Upper lobe of right lung (tissue), 1 donor: ENCODE results near the gene OTOF. TPM values are rescaled to one million over a fixed set of nuclear protein-coding genes. Genes with fewer than 3 reads are reported as not detected.

Experiments used
- ATAC-seq: fragments of 200-7000 bp; cut with Tn5 transposase; one replicate; pipeline ENCODE4 v1.9.1; 2020; ENCODE audit warnings: mild to moderate bottlenecking, moderate library complexity
- DNase-seq: peaks from one replicate; pipeline ENCODE4 v3.0.0-alpha.2; 2020
- H3K27ac ChIP-seq: fragments of 200-600 bp; one replicate; pipeline ENCODE4 v1.8.0; 2022
- H3K27me3 ChIP-seq: fragments of 200-600 bp; one replicate; pipeline ENCODE4 v1.8.0; 2022; ENCODE audit warnings: mild to moderate bottlenecking
- H3K36me3 ChIP-seq: fragments of 200-600 bp; one replicate; pipeline ENCODE4 v1.8.0; 2022
- H3K4me1 ChIP-seq: fragments of 200-600 bp; one replicate; pipeline ENCODE4 v1.8.0; 2022
- H3K4me3 ChIP-seq: fragments of 200-600 bp; one replicate; pipeline ENCODE4 v1.8.0; 2022; ENCODE audit warnings: mild to moderate bottlenecking
- H3K9me3 ChIP-seq: fragments of 200-600 bp; one replicate; pipeline ENCODE4 v1.8.0; 2022
- intact Hi-C: fragments of 100-400 bp; cut with DNase I; formaldehyde crosslinking; loops from one replicate; pipeline ENCODE4 v1.11.0; 2022
- total RNA-seq: library from RNA; stranded (reverse); fragmentation: NEBNext Ultra II Directional; extraction: Animal tissue kit (Norgen Biotek cat#: 25700); gene quantifications from one replicate; pipeline ENCODE4 v1.2.1, GENCODE V29; 2021
- TF ChIP-seq, protein P1 (sequence below): fragments of 200-600 bp; IDR thresholded peaks from one replicate; pipeline ENCODE4 v1.8.0; 2022; ENCODE audit warnings: antibody characterized with exemption
- donor health status: DM: no; HTN: yes; CAD: no; lungs with severe emphysema.

Gene OTOF
- total RNA-seq, 1 donor from 2014 or later: 0.69 TPM

DNA sequence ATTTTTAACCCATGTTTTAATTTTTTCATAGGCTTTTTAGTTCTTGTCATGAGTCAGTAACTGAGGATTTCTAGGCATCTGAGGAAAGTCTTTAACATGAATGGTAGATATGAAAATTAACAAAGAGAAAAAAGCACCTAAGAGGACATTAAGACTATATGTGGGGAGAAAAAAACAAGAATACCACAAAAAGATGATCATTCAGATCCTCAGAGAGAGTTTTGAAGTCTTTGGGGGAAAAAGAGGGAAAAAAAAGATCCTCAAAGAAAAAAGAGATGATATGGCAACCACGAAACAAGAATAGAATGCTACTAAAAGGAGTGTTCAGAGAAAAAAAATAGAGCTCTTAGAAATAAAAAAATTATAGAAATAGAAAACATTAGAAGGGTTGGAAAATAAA lies 68.1 kb downstream of the OTOF start:
- intact Hi-C loops: no loop called here
- H3K9me3 ChIP-seq: no peaks in the 10 kb centered on the region
- no peak for ATAC-seq
- H3K36me3 ChIP-seq: no peaks in the 10 kb centered on the region
- DNase-seq: no peak
- no peaks in the 10 kb centered on the region for H3K27me3 ChIP-seq
- H3K4me3 ChIP-seq: no peak overlapping the region
- TF ChIP-seq, protein P1, sequence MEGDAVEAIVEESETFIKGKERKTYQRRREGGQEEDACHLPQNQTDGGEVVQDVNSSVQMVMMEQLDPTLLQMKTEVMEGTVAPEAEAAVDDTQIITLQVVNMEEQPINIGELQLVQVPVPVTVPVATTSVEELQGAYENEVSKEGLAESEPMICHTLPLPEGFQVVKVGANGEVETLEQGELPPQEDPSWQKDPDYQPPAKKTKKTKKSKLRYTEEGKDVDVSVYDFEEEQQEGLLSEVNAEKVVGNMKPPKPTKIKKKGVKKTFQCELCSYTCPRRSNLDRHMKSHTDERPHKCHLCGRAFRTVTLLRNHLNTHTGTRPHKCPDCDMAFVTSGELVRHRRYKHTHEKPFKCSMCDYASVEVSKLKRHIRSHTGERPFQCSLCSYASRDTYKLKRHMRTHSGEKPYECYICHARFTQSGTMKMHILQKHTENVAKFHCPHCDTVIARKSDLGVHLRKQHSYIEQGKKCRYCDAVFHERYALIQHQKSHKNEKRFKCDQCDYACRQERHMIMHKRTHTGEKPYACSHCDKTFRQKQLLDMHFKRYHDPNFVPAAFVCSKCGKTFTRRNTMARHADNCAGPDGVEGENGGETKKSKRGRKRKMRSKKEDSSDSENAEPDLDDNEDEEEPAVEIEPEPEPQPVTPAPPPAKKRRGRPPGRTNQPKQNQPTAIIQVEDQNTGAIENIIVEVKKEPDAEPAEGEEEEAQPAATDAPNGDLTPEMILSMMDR: no peak
- no peaks in the 10 kb centered on the region for H3K4me1 ChIP-seq
- H3K27ac ChIP-seq: no peak overlapping the region

DNA sequence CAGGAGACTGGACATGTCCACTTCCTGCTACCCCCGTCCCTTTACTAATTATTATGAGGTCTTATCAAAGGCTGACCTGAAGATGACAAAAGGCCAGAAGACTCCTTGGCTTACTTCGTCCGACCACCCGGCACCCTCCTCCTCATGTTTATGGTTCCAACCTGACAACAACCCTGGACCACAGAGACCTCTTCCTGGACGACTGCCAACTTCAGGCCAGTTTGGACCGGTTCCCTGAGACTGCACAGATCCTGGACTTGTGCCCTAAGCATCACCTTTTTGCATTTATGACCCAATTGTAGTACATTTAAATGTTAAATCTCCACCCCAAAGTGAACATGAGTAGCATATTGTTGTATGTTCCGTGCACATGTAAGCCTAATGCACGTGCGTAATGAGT lies 70.4 kb downstream of the OTOF start:
- no peak for DNase-seq
- Histone ChIP-seq H3K36me3 (no peaks in the 10 kb centered on the region), H3K9me3 (no peaks in the 10 kb centered on the region), H3K4me3 (no peak overlapping the region), H3K27me3 (no peaks in the 10 kb centered on the region), H3K27ac (no peak overlapping the region), H3K4me1 (no peaks in the 10 kb centered on the region)
- ATAC-seq: no peak
- intact Hi-C loops: no loop called here
- TF ChIP-seq, protein P1: no peak

Other genes with a start within 250 kb of the OTOF start
- 118 TPM for gene HADHA, start 233.5 kb downstream of the OTOF start, total RNA-seq
- gene HADHB, start 233.2 kb downstream of the OTOF start, total RNA-seq: 105 TPM
- gene SELENOI, start 132.0 kb downstream of the OTOF start, total RNA-seq: 14.8 TPM
- gene ADGRF3, start 131.3 kb downstream of the OTOF start, total RNA-seq: 0.17 TPM
- gene DRC1, start 76.2 kb downstream of the OTOF start, total RNA-seq: not detected
- not detected for gene CIB4, start 163.2 kb upstream of the OTOF start, total RNA-seq
- 25.4 TPM for gene KCNK3, start 214.6 kb upstream of the OTOF start, total RNA-seq